Activated CD8-positive, alpha-beta memory T cell treated with anti-CD3 and anti-CD28 coated beads for 36 hours (primary cell): Measurements from ENCODE around the gene SGK2. TPM values are rescaled to one million over a fixed set of nuclear protein-coding genes. Genes with fewer than 3 reads are reported as not detected.

Source experiments
- CTCF ChIA-PET: fragments of 350-600 bp; sonication (Branson Sonifier 250); formaldehyde crosslinking; loops from one replicate; lab custom pipeline; 2021; ENCODE audit warnings: antibody characterized with exemption; lab: Charles Lee
- POLR2A ChIA-PET: fragments of 350-600 bp; sonication (Branson Sonifier 250); formaldehyde crosslinking; loops from one replicate; lab custom pipeline; 2021; ENCODE audit warnings: antibody characterized with exemption; lab: Charles Lee
- total RNA-seq, 2 experiments: library from RNA; stranded (reverse); gene quantifications; one replicate each; pipeline ENCODE4 v1.2.3, GENCODE V29; 2021

Gene SGK2
- total RNA-seq, 2 experiments from 2014 or later, result 0.15 TPM; not detected in 1

- ChIA-PET CTCF (interaction anchor here (0.6 kb wide), 2 partner anchors 12 to 31 kb away, joined by 3 to 4 read pairs; no protein-coding TSS in a partner anchor), POLR2A (no interaction called here)
Observed at GRCh38 chr20:43549416-43550065, 9.3 kb upstream of the SGK2 start.

GRCh38 chr20:43550456-43550855, 8.4 kb upstream of the SGK2 start:
- CTCF ChIA-PET, result no interaction called here
- POLR2A ChIA-PET, result no interaction called here

DNA sequence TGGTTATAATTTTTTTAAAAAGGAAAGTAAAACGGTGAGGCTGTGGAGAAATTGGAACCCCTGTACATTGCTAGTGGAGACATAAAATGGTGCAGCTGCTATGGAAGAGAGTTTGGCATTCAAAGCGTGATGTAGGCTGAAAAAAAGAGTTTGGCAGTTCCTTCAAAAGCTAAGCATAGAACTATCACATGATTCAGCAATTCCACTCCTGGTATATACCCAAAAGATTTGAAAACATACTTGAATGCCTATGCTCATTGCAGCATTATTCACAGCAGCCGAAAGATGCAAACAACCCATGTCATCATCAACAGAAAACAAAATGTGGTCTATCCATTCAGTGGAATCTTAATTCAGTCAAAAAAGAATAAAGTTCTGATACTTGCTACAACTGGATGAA, 4.5 kb upstream of the SGK2 start:
- POLR2A ChIA-PET, result no interaction called here
- CTCF ChIA-PET, result no interaction called here

GRCh38 chr20:43559147-43559987, 540 bp downstream of the SGK2 start:
- CTCF ChIA-PET, result no interaction called here
- POLR2A ChIA-PET, result no interaction called here

DNA sequence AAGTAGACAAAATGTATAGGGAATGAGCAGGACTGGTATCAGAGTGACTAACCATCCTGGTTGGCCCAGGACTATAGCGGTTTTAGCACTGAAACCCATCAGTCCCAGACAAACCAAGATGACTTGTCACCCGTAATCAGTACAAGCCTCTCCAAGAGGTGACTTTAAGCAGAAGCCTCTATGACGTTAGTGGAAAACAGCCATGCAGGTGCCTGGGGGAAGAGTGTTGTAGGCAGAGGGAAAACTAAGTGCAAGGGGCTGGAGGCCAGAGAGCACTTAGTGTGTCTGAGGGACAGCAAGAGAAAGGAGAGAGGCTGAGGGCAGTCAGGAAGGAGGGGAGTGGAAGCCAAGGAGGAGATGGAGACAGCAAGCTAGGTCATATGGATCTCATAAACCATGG, 2.1 kb downstream of the SGK2 start:
- ChIA-PET POLR2A (no interaction called here), CTCF (no interaction called here)

- POLR2A ChIA-PET, result no interaction called here
- CTCF ChIA-PET, result no interaction called here
Observed at GRCh38 chr20:43563429-43563828, 4.6 kb downstream of the SGK2 start.

GRCh38 chr20:43563991-43564390, 5.2 kb downstream of the SGK2 start:
- ChIA-PET CTCF (no interaction called here), POLR2A (no interaction called here)

GRCh38 chr20:43564455-43564854, 5.6 kb downstream of the SGK2 start:
- ChIA-PET POLR2A (no interaction called here), CTCF (no interaction called here)

DNA sequence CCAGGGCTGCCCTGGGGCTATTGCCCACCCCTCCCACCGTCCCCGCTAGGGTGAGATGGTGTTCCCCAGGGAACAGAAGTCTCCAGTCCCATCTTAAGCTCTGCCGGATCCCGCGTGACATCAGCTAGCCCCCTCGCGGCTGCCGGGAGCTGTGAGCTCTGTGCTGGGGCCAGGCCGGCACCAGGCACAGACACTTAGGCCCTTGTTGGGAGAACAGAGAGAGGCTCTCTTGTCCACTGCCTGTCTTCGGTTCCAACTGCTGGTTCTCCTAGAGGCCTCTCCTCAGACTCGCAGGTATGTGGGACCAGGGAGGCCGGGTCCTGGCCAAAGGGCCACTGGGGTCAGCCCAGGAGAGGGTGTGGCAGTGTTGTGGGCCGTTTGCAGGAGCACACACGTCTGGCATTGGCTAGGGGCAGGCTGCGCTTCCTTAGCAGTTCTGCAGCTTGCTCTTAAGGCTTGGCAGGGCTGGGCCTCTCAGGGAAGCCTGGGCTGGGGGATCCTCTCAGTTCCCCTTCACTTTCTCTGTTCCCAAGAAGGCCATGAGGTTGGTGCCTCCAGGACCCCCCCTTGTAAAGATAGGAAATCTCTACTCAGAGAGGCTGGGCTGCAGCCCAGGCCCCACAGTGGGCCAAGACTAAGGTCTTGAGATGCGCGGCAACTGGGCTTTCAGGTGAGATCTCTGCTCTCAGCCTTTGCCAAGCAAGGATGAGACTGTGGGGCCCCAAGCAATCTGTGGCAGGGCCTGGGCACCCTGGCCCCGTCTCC, 6.3 kb downstream of the SGK2 start:
- CTCF ChIA-PET, result no interaction called here
- POLR2A ChIA-PET, result no interaction called here

- POLR2A ChIA-PET, result no interaction called here
- CTCF ChIA-PET, result no interaction called here
Observed at GRCh38 chr20:43565758-43566104, 6.9 kb downstream of the SGK2 start.

DNA sequence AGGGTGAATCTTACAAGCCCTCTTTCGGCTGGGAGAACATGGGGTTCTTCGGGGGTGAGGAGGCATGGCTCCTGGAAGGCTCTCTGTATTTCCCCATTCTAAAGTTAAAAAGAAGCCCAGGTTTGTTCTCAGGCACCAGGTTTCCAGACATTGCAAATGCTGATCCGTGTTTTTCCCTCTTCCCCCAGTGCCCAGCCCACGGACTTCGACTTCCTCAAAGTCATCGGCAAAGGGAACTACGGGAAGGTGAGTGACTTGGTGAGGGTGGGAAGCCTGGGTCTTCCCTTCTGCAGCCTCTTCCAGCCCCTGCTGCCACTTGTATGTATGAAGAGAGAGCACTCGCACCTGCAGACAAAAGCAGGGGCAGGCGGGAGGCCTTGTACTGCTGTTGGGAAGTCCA, 8.7 kb downstream of the SGK2 start:
- ChIA-PET POLR2A (no interaction called here), CTCF (no interaction called here)

DNA sequence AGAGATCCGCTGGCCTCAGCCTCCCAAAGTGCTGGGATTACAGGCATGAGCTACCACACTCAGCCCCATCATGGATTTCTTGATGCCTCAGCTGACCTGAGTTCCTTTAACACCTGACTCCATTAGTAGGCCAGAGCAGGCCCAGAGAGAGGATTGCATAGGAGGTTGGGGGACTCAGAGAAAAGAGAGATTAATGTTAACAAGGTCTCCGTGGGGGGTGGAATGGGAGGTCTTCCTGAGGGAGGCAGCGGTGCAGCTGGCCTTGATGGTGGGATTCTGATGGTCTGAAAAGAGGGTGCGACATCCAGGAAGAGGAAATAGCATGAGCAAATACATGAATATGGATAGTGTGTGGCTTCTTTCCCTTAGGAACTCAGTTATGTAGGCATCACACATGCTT, 9.9 kb downstream of the SGK2 start:
- CTCF ChIA-PET, result no interaction called here
- POLR2A ChIA-PET, result no interaction called here

DNA sequence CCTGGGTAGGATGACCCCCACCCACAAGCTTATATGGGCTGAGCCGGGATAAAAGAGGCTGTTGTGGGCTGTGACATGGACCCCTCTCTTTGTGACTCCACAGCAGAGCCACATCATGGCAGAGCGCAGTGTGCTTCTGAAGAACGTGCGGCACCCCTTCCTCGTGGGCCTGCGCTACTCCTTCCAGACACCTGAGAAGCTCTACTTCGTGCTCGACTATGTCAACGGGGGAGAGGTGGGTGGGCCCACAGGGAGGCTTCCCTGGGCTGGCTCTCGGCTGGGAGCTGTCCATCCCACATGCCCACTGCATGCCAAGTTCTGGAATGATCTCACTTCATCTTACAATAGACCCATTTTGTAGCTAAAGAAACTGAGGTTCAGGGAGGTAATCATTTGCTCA, 10.5 kb downstream of the SGK2 start:
- CTCF ChIA-PET, result interaction anchor here (0.6 kb wide), 1 partner anchor 58 kb away, joined by 3 read pairs; no protein-coding TSS in a partner anchor
- POLR2A ChIA-PET, result no interaction called here

DNA sequence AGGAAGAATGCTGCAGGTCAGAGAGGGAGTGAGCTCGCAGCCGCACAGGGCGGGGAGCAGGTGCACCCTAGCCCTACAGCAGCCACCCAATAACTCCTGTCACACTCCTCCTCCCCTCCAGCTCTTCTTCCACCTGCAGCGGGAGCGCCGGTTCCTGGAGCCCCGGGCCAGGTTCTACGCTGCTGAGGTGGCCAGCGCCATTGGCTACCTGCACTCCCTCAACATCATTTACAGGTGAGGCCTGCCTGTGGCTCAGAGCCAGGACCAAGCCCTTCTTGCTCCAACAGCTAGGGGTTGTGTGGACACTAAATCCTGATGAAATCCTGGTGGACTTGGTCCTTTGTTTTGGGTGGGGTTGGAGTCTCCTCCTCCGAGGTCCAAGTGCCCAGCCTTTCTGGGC, 11.7 kb downstream of the SGK2 start:
- CTCF ChIA-PET, result no interaction called here
- POLR2A ChIA-PET, result no interaction called here

DNA sequence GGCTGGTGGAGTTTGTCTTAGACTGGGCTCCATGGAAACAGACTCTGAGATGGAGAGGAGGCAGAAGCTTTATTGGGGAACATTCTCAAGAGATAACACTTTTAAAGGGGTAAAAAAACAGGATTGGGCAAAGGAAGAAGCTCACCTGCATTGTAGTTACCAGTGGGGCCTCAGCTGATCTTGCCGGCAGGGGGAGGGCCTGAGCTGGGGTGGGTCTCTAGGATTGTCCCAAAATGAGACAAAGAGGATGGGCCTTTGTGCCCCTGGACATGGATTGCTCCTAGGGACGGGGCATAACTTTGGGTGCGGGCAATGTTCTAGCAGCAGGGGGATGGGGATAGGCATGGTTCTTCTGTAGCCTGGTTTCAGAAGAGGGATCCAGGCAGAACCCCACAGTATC, 12.5 kb downstream of the SGK2 start:
- POLR2A ChIA-PET, result no interaction called here
- CTCF ChIA-PET, result no interaction called here

DNA sequence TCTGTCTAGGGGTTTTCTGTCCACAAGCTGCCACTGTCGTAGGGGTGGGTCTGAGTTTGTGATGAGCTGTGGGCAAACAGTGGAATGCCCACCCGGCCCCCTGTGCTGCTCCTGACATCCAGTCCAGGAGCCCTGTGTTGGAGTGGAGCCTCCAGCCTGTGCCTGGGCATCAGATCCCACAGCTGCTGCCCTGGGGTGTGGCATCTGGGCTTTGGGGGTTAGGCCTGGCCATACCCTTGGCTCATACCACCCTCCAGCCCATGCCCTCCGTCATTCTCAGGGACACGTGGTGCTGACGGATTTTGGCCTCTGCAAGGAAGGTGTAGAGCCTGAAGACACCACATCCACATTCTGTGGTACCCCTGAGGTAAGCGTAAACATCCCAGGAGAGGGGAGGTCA, 12.9 kb downstream of the SGK2 start:
- POLR2A ChIA-PET, result no interaction called here
- CTCF ChIA-PET, result no interaction called here

GRCh38 chr20:43572891-43573290, 14.1 kb downstream of the SGK2 start:
- ChIA-PET CTCF (no interaction called here), POLR2A (no interaction called here)

- ChIA-PET CTCF (interaction anchor here (0.9 kb wide), 1 partner anchor 38 kb away, joined by 3 read pairs; no protein-coding TSS in a partner anchor), POLR2A (no interaction called here)
Observed at GRCh38 chr20:43576108-43576507, 17.3 kb downstream of the SGK2 start.

- CTCF ChIA-PET, result interaction anchor here (0.8 kb wide), 1 partner anchor 30 kb away, joined by 4 read pairs; no protein-coding TSS in a partner anchor
- POLR2A ChIA-PET, result no interaction called here
Observed at GRCh38 chr20:43579861-43580793, 21.3 kb downstream of the SGK2 start.
